OCI-LY7 (cell line): ENCODE measurements around the gene BHLHE40. TPM values are rescaled to one million over a fixed set of nuclear protein-coding genes. Genes with fewer than 3 reads are reported as not detected.

Source experiments
- BruUV-seq: library from RNA; stranded (reverse); fragments of 400-500 nt; replicated peaks from 2 replicates; lab custom pipeline; 2021; lab: Mats Ljungman, UMichigan
- CTCF ChIA-PET: fragments of 300-600 bp; sonication (Branson Sonifier 250); formaldehyde crosslinking; loops from one replicate; lab custom pipeline; 2022; ENCODE audit warnings: antibody characterized with exemption; ENCODE audit not compliant: unreplicated experiment; lab: Charles Lee
- POLR2A ChIA-PET: fragments of 300-600 bp; sonication (Branson Sonifier 250); formaldehyde crosslinking; loops from one replicate; lab custom pipeline; 2022; ENCODE audit warnings: antibody characterized with exemption; lab: Charles Lee
- DNase-seq: peaks from one replicate; pipeline ENCODE4 v3.0.0-alpha.2; 2015; ENCODE audit warnings: low spot score
- H2AFZ ChIP-seq: fragments of 200-600 bp; sonication (generic), shearing (Covaris generic); 2 replicates; pipeline ENCODE4 v1.6.1; 2014; ENCODE audit warnings: mild to moderate bottlenecking, antibody characterized with exemption, low read length, moderate library complexity
- H3K27ac ChIP-seq: fragments of 200-600 bp; sonication (generic); 2 replicates; pipeline ENCODE4 v1.5.1; 2014; ENCODE audit warnings: mixed run types, low read depth, mild to moderate bottlenecking, moderate library complexity, low read length, inconsistent platforms; ENCODE audit not compliant: poor library complexity, severe bottlenecking
- H3K36me3 ChIP-seq: fragments of 200-600 bp; sonication (generic); 2 replicates; pipeline ENCODE4 v1.6.1; 2014; ENCODE audit warnings: mild to moderate bottlenecking, antibody characterized with exemption, low read length, moderate library complexity, mixed read lengths; ENCODE audit not compliant: insufficient read depth
- H3K4me1 ChIP-seq: fragments of 200-600 bp; sonication (generic); 2 replicates; pipeline ENCODE4 v1.5.1; 2014; ENCODE audit warnings: mild to moderate bottlenecking, low read length; ENCODE audit not compliant: insufficient read depth, poor library complexity, severe bottlenecking
- H3K4me2 ChIP-seq: fragments of 200-600 bp; sonication (generic); 2 replicates; pipeline ENCODE4 v1.6.1; 2014; ENCODE audit warnings: mild to moderate bottlenecking, low read length
- H3K4me3 ChIP-seq: fragments of 200-600 bp; sonication (generic); 2 replicates; pipeline ENCODE4 v1.5.1; 2014; ENCODE audit warnings: mild to moderate bottlenecking, low read depth, low read length; ENCODE audit not compliant: poor library complexity, severe bottlenecking
- H3K79me2 ChIP-seq: fragments of 200-600 bp; sonication (generic); 2 replicates; pipeline ENCODE4 v1.6.1; 2016; ENCODE audit warnings: low read depth, mild to moderate bottlenecking, low read length, moderate library complexity, mixed read lengths; ENCODE audit not compliant: insufficient read depth
- H3K9me2 ChIP-seq: fragments of 200-600 bp; sonication (generic); 2 replicates; pipeline ENCODE4 v1.6.1; 2016; ENCODE audit warnings: mild to moderate bottlenecking, low read length, mixed read lengths; ENCODE audit not compliant: insufficient read depth
- H3K9me3 ChIP-seq: fragments of 200-600 bp; sonication (generic); 2 replicates; pipeline ENCODE4 v1.6.1; 2014; ENCODE audit warnings: mild to moderate bottlenecking, mixed run types, low read length, mixed read lengths
- H4K20me1 ChIP-seq: fragments of 200-600 bp; sonication (generic); 2 replicates; pipeline ENCODE4 v1.6.1; 2014; ENCODE audit warnings: mild to moderate bottlenecking, antibody characterized with exemption, low read length, moderate library complexity, mixed read lengths; ENCODE audit not compliant: insufficient read depth
- EZH2phosphoT487 ChIP-seq: fragments of 200-600 bp; sonication (generic); IDR thresholded peaks from 2 replicates; pipeline ENCODE4 v1.6.1; 2018; ENCODE audit warnings: low read depth, borderline replicate concordance, mild to moderate bottlenecking, mixed run types, antibody characterized with exemption, low read length, moderate library complexity, mixed read lengths
- intact Hi-C: fragments of 100-400 bp; cut with micrococcal nuclease; formaldehyde crosslinking; loops from one replicate; pipeline ENCODE4 v1.10.0; 2022; ENCODE audit not compliant: unreplicated experiment
- total RNA-seq, 2 experiments: library from RNA; depleted of rRNA in 1 of 2; stranded (reverse); fragments of >200 nt in 1 of 2; shearing (Covaris generic) in 1 of 2; gene quantifications; 2 replicates each; pipeline ENCODE4 v1.2.3, GENCODE V29; 2014 to 2022
- TF ChIP-seq, protein P1 (sequence below): fragments of 200-600 bp; sonication (generic); conservative IDR thresholded peaks from 2 replicates; pipeline ENCODE4 v1.5.1; 2014; ENCODE audit warnings: mild to moderate bottlenecking, antibody characterized with exemption, low read length, moderate library complexity, mixed read lengths

The BHLHE40 gene
- total RNA-seq, 2 experiments from 2014 or later: 0.11 to 0.35 TPM

DNA sequence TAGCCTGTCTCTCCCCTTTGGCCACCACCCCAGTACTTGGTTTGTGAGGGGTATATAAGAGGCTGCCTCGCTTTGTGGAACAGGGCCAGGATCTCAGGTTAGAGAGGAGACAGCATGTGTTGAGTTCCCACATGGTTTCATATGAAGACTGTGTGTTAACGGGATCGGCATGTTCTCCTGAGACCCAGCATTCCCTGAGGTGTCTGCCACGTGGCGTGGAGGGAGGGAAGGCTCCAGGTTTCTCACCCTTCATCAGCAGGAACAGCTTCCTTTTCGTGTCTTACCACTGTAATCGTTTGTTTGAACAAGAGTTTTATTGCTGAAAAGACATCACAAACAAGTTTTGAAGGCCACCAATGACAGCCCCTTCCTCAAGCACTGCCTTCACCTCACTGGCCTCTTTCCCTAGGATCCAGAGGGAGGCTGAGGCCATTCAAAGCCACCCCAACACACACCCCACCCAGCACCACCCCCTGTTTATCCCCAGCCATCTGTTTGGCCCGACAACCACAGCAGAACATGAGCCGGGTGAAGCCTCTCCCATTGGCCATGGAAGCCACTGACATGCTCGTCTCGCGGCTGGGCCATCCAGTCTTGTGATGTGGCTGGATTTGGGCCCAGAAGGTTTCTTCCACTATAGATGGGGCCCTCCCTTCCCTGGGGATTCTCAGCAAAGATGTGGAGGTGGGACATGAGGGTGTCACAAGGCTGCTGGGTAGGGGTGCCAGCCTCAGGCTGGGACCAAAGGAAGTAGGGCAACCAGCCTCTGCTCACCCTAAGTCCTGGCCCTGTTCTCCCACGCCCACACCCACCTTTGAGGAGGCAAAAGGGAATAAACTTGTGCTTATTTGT, 10.0 kb downstream of the BHLHE40 start:
- no peaks in the 10 kb centered on the region for H3K9me3 ChIP-seq
- H3K27ac ChIP-seq: no peak overlapping the region
- POLR2A ChIA-PET: no interaction called here
- no TSS peak for BruUV-seq
- DNase-seq: no peak
- H3K36me3 ChIP-seq: no peaks in the 10 kb centered on the region
- H3K4me1 ChIP-seq: peaks cover 7% of the 10 kb centered on the region
- H2AFZ ChIP-seq: no peak overlapping the region
- no peak for TF ChIP-seq EZH2phosphoT487
- TF ChIP-seq, protein P1, sequence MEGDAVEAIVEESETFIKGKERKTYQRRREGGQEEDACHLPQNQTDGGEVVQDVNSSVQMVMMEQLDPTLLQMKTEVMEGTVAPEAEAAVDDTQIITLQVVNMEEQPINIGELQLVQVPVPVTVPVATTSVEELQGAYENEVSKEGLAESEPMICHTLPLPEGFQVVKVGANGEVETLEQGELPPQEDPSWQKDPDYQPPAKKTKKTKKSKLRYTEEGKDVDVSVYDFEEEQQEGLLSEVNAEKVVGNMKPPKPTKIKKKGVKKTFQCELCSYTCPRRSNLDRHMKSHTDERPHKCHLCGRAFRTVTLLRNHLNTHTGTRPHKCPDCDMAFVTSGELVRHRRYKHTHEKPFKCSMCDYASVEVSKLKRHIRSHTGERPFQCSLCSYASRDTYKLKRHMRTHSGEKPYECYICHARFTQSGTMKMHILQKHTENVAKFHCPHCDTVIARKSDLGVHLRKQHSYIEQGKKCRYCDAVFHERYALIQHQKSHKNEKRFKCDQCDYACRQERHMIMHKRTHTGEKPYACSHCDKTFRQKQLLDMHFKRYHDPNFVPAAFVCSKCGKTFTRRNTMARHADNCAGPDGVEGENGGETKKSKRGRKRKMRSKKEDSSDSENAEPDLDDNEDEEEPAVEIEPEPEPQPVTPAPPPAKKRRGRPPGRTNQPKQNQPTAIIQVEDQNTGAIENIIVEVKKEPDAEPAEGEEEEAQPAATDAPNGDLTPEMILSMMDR: no peak
- CTCF ChIA-PET: no interaction called here
- H4K20me1 ChIP-seq: no peaks in the 10 kb centered on the region
- H3K4me3 ChIP-seq: no peak overlapping the region
- no peak overlapping the region for H3K4me2 ChIP-seq
- intact Hi-C loops: no loop called here
- H3K79me2 ChIP-seq: no peaks in the 10 kb centered on the region
- no peaks in the 10 kb centered on the region for H3K9me2 ChIP-seq

- Histone ChIP-seq H4K20me1 (no peaks in the 10 kb centered on the region), H3K4me2 (no peak overlapping the region), H3K4me3 (no peak overlapping the region), H2AFZ (no peak overlapping the region), H3K4me1 (peaks cover 3% of the 10 kb centered on the region), H3K27ac (no peak overlapping the region), H3K9me2 (no peaks in the 10 kb centered on the region), H3K79me2 (no peaks in the 10 kb centered on the region), H3K36me3 (no peaks in the 10 kb centered on the region), H3K9me3 (no peaks in the 10 kb centered on the region)
- intact Hi-C loops: no loop called here
- ChIA-PET CTCF (no interaction called here), POLR2A (no interaction called here)
- TF ChIP-seq, protein P1: no peak
- no peak for TF ChIP-seq EZH2phosphoT487
- BruUV-seq: no TSS peak
- no peak for DNase-seq
These were observed 10.8 kb downstream of the BHLHE40 start for GRCh38 chr3:4990069-4990468.

DNA sequence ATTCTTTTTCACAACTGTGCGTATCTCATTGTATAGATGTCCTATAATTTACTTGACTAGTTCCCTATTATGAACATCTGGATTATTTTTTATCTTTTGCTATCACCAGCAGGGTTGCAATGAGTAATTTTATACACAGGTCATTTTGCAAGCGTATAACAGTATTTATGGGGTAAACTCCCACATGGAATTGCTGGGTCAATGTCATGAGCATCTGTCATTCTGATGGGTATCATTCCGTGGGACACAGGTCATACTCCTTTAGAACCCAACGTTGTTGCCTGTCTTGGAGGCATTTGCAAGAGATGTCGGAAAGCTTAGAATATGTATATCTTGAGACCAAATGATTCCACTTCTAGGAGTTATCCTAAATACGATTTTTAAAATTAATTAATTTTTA, 12.9 kb downstream of the BHLHE40 start:
- Histone ChIP-seq H3K36me3 (no peaks in the 10 kb centered on the region), H3K4me1 (no peaks in the 10 kb centered on the region), H3K79me2 (no peaks in the 10 kb centered on the region), H3K27ac (no peak overlapping the region), H3K9me2 (no peaks in the 10 kb centered on the region), H3K9me3 (no peaks in the 10 kb centered on the region), H3K4me2 (no peak overlapping the region), H2AFZ (no peak overlapping the region), H4K20me1 (no peaks in the 10 kb centered on the region), H3K4me3 (no peak overlapping the region)
- no peak for DNase-seq
- CTCF ChIA-PET: interaction anchor here (0.6 kb wide), 1 partner anchor 46 kb away, joined by 3 read pairs; no protein-coding TSS in a partner anchor
- intact Hi-C loops: no loop called here
- TF ChIP-seq, protein P1: no peak
- TF ChIP-seq EZH2phosphoT487: no peak
- no TSS peak for BruUV-seq
- POLR2A ChIA-PET: no interaction called here
